ENCODE results near the gene HMX3.
A peak's percentile ranks its signal among the peaks of the same experiment; 100 is the strongest.
"Not testable (repeated sequence)": the region's sequence is repeated elsewhere in the genome, so short reads cannot be mapped to it uniquely, and the experiment has no call there.

The HMX3 gene

DNA sequence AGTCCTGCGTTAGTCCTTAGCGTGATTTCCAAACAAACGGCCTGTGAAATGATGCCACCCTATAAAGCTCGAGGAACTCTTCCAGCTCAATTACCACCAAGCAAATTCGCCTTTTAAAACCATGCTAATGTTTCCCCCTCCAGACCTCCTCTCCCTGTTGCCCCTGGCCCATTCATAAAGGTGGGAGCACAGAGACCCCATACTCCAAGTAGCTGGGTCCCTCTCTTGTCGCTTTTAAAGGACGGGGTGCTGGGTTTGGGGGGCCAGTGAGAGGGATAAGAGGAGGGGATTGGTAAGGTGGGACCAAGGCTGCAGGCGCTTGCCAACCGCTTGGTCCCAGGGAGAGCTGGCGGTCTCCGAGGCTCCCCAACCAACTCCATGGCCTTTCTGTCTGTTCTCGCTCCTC lies 13.4 kb downstream of the HMX3 start:
- no peak for DNase-seq

DNA sequence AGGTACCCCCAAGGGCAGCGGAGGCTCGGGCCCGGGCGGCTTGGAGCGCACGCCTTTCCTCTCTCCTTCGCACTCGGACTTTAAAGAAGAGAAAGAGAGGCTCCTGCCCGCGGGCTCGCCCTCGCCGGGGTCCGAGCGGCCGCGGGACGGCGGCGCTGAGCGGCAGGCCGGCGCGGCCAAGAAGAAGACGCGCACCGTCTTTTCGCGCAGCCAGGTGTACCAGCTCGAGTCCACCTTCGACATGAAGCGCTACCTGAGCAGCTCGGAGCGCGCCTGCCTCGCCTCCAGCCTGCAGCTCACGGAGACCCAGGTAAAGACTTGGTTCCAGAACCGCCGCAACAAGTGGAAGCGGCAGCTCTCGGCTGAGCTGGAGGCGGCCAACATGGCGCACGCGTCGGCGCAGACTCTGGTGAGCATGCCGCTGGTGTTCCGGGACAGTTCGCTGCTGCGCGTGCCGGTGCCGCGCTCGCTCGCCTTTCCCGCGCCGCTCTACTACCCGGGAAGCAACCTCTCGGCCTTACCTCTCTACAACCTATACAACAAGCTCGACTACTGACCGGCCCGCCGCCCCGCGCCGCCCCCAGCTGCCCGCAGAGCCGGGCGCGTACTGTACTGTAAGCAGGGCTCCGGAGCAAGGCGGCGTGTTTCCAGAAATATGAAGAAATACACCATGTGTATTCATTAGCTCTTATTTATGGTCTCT lies 13.9 kb downstream of the HMX3 start:
- DNase-seq, result peak; percentile 81

DNA sequence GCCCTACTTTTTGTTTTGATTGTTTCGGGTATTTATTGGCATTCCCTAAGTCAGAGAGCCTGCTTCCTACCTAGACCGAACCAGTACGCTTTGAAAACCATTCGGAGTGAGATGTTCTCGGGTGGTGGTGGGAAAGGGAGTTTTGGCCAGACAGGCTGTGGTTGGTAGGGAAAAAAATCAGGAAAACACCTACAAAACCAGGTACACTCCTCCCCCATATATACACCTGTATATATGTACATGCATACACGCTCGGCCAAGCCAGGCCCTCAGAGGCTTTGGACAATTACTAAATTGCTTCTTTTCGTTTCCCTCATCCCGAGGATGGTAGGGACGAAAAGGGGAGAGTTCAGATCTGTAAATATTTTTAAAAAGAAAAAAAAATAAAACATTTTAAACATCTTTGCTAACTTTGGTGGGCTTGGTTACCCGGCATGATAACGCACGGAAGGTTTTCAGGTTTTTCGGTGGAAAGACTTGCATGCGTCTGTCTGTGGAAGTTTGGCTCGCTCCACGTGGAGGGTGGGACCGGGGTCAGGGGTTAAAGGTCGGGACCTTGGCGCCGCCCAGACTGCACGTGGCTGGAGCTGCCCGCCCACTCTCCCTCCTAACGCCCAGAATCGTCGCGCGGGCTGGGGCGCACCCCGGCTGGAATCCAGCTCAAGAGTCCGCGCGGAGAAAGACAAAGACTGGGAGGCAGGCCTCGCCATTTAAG lies 14.7 kb downstream of the HMX3 start:
- no peak for DNase-seq

DNA sequence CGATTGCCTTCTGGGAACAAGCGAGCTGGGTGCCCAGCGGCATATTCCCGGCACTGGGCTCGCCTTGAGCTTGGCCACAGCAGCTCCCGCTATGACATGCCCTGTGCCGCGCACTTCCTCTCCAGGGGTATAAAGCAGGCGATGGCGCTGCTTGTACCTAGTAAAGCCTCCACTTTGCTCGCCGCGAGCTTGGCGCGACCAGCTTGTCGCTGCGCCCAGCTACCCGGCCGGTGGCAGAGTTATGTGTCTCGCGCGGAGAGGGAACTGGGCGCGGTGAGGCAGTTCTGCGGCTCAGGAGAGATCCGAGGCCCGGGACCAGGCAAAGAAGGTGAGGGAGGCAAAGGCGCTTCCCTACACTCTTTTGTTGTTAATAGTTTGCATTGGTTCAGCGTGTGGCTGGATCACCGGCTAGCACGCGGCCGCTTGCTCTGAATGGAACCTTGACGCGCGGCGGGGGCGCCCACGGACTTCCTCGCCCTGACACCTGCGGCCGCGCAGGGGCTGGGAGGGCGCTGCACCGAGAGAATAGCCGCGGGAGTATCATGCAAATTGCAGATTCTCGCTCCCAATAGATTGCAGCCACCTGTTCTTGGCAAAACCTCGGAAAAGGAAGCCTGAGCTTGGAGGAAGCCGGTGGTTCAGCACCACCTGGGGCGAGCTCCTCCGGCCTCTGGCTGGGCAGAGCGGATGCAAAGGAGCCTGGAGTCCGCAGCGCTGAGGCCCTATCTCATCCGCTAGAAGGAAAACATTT lies 15.4 kb downstream of the HMX3 start:
- peak; percentile 69 for DNase-seq

DNA sequence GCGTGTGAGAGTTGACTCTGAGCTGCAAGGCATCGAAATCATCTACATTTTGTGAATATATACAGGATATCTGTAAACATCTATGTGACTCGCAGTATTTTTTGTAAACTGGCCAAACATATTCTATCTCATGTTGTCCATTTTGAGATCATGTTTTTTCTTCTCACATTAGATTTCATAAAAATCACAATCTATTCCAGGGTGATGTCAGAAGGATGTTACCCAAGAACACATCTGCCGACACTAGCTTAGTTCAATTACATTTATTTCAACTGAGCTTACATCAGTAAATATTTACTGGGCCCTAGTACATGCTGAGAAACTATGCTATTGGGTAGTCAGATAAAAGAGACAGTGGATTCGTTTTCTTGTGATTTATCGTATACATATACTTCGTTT lies 16.0 kb downstream of the HMX3 start:
- DNase-seq, result no peak

DNA sequence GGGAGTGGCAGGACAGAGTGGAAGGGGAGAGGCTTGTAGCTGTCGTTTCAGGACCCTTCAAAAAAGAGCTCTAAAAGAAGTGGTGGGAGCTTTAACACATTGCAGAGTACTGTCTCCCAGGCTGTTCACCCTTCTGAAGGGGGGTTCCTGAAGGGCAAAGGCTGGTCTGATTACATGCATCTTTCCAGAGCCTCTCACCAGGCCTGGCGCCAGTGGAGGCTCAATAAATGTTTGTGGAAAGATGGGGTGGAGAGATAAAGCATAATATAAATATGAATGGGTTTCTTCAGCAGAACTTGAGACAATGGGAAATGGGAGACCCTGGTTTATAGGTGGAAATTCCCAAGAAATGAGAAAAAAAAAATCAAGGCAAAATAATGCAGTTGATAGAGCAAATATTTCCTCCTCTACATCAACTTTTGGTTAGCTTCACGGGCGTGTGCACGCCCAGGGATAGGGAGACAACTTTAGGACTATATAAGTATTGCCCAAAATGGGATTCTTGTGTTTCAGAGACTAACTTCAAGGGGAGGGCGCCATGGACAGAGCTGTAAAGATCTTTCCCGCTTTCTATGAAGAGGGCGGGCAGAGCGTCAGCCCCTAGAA lies 17.8 kb downstream of the HMX3 start:
- no peak for DNase-seq

DNA sequence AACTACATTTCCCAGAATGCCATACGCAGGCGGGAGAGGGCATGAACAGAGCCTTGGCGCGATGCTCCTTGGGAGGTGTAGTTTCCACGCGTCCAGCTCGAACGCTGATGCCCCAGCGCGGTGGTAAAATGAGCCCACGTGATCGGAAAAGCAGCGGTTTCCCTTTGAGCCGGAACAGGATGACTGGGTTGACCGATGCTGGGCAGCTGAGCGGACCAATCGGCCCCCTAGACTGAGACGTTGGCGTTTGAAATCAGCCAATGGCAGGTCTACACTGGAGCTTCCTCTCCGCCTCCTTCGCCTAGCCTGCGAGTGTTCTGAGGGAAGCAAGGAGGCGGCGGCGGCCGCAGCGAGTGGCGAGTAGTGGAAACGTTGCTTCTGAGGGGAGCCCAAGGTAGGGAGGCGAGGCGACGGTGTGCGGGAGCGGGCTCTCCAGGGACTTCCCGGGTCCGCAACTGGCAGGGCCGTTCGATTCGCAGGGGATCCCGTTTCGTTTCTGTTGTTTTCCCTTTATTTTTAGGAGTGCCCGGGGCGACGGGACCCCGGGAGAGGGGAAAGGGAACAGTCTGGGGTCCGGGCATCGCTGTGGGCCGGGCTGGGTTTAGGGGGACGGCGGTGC lies 18.4 kb downstream of the HMX3 start, which contains the start of gene BUB3:
BUB3 (plus strand) TSS at position 311 of the 619 bp plus-strand sequence. CDS start 516 bp downstream, outside the sequence.
- peak; percentile 98 for DNase-seq

DNA sequence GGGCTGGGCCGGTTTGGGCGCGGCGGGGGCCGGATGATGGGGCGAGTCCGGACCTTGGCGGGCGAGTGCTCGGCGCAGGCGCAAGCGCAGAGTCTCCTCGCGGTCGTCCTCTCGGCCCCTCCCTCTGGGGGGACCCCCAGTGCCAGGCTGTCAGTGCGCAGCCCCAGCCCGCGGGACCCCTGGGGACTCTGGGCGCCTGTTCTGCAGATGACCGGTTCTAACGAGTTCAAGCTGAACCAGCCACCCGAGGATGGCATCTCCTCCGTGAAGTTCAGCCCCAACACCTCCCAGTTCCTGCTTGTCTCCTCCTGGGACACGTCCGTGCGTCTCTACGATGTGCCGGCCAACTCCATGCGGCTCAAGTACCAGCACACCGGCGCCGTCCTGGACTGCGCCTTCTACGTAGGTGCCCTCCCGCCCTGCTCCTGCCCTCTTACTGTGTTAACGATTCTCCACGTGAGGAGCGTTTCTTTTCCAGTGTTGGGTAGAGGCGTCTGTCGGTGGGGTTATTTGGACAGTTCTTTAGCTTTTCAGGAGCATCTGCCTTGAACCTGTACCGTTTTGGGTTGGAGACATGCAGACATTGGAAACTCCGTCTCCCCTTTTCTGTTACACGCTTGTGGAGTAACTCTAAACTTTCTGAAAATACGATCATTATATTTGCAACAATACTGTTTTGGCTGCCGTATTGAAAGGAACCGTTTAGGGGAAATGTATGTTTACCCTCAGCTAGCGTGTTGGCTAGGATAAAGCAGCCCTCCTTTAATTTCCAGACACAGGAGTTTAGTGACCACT lies 19.1 kb downstream of the HMX3 start:
- peak; percentile 82 for DNase-seq

DNA sequence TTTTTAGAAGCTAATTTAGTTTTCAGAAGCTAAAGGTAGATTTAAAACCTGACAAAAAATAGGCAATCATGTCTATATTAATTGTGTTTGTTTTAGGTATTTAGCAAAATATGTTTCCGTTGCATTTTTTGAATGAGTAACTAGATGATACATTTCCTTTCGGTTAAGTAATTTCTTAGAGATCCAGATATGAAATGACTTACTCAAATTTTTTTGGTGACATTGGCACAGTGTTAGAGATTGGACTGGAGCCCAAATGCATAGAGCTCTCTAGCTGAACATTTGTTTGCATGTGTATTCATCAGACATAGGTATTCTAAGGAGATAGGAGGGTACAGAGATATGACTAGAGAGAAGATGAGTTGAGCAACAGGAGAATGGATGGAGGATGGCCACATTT lies 20.3 kb downstream of the HMX3 start:
- DNase-seq, result no peak

DNA sequence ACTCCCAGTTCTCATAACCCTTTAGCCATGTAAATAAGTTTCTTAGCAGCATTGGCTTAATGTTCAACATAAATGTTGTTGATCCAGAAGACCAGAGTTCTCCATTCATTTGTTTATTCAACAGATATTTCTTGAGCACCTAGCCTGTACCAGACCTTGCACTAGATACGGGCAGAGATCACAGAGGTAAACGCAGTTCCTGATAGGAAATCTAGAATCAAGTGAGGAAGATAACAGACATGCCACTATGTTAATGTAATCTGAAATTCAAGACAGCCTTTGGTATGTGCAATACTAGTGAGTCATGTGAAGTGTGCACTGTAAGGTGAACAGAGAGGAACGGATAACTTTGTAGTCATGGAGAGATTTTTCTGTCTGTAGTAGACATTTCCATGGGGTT lies 21.4 kb downstream of the HMX3 start:
- no peak for DNase-seq

DNA sequence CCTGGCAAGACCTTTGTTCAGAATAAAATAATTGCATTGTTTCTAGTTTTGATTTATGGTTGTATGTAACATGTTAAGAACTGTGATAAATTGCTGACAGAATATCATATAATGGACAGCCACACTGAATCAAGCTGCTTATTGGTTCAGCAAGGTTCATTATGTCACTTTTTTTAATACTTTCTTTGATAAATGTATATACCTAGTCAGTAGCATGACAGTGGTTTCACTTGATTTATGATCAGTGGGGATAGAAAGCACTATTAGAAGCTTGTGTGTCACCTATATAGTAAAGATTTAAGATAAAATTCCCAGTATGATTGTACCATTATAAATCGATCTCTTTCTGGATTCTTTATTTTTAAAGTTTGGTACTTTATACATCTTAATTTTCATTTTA lies 22.9 kb downstream of the HMX3 start:
- DNase-seq, result no peak

DNA sequence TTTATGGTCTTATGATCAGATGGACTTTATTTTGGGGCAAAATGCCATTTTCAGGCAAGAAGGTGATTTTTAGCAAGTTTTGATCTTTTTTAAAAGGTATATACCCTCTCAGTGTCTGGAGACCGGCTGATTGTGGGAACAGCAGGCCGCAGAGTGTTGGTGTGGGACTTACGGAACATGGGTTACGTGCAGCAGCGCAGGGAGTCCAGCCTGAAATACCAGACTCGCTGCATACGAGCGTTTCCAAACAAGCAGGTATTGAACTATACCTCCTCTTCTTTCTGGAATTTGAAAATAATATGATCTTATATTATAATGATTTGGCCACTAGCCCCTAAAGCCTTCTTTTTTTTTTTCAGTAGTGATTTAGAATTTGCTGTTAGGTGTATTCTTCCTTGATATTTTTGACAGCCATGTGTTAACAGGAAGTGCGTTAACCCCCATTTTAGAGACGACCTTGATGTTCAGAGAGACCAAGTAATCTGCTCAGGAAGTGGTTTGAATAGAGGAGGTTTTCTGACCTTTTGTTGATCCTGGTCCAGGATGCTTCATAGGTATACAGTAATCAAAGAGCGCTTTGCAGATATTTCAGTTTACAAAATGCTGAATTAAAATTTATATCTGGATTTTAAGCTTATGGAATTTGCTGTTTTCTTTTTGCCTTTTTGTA lies 24.7 kb downstream of the HMX3 start:
- DNase-seq, result no peak

DNA sequence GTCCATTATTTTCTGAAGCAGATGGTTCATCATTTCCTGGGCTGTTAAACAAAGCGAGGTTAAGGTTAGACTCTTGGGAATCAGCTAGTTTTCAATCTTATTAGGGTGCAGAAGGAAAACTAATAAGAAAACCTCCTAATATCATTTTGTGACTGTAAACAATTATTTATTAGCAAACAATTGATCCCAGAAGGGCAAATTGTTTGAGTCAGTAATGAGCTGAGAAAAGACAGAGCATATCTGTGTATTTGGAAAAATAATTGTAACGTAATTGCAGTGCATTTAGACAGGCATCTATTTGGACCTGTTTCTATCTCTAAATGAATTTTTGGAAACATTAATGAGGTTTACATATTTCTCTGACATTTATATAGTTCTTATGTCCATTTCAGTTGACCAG lies 28.5 kb downstream of the HMX3 start:
- DNase-seq, result no peak

DNA sequence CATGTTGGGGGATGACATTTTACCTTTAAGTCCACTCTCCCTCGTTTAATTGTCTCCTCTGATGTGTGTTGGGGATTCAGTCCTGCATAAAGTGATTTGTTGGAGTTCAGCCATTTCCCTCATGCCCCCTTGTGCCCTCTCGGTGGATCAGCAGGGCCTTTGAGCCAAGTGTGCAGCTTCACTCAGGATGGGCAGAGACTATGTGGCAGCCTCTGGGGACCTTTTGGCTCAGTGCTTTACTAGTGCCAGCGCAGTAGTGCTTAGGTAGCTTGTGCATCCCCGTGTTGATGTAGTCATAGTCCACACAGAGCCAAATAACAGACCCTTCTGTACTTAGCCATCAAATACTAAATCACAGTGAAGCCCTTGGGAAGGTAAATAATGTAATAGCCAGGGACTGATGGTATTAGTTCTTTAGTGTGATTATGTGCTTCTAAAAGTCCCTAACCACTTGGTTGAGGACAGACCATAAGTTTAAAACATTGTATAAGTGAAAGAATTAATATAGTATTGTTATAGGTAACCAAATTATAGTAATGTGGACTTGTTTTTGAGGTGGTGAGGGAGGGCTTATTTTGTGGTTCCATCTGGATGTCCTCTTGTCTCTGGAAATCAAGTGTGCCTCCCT lies 29.8 kb downstream of the HMX3 start:
- DNase-seq, result no peak

DNA sequence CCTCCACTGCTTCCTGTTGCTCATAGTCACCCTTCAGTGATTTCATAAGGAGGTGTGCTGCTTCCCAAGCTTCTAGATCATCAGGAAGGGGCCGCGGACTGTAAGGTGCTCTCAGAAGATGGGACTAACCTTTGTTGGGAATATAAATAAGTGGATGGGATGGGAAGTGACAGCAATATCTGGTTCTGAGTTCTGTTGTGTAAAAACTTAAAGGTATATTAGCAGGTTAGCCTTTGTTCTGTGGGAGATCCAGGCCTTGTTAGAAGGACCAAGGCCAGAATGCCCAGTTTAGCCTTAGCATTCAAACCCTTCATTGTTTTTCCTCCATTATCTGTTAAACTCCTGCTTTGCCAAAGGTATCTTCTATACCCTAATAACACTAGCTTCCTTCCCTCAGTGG lies 30.8 kb downstream of the HMX3 start:
- DNase-seq, result no peak

DNA sequence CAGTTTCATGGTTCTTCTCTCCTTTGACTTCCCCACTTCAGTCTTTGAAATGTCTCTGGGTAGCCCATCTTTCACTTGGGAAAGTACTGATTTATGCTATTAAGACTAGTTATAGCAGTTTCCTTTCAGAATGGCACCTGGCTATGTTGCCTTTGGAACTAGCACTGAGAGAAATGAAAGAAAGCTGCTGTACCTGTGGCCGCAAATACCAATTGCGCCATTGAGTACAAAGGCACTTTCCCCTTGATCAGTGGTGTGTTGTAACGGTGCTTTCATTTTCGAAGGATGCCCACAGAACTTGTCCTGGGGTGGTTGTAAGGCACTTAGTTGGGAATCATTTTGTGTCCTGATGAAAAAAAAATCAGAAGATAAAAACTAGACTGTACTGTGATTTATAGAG lies 35.2 kb downstream of the HMX3 start:
- no peak for DNase-seq

DNA sequence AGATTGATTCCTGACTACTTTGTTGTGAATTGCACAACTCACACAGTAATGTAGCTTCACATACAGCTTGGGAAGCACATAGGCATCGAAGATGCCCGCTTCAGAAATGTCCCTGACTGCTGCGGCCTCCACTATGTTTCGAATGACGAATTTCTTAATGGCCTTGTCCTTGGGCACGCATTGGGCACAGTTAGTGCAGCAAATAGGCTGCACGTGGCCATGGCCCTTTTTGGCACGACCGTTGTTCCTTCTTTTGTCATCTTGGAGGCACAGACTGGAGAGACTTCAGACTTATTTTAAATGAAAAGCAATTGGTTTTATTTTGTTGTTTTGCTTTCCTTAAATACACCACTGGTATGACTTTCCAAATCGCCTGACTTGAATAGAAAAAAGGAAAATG lies 35.8 kb downstream of the HMX3 start:
- not testable (repeated sequence) for DNase-seq

DNA sequence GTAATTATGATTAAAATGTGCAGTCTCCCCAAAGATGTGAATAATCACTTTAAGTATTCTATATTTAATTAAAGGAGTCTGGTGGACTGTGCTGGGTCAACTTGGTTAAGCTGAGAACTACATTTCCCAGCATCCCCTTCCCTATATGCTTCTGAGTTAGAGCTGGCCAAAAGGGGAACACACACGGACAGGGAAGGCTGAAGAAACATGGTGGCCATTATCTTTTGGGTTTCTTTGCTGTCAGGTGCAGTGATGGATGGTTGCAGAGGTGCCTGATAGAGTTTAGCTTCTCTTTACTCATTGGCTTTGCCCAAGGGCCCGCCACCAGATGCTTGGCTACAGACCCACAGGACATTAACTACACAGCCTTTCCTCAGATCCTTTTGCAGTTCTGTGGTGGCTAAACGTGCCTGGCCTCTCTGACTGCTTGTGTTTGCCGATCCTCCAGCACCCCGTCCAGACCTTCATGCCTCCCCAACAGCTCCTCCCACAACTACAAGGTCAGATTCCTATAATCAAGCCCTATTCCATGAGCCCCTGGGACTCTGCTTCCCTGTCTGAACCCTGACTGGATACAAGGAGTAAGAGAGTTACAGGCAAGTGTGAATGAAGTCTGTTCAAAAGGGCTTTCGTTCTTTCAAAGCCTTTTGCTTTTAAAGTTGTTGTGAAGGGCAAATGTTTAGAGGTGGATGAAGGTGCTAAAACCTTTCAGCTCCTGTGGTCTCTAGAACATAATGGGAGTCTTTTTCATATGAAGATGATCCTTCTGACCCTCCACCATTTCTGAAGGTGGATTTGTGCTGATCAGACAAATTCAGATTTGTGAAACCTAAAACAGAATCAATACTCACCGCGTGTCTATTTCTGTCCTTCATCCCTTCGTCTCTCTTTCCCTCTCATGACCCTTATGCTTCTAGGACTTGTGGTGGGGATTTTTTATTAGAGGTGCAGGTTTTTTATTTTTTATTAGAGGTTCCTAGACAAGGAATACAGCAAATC lies 39.9 kb downstream of the HMX3 start:
- no peak for DNase-seq

DNA sequence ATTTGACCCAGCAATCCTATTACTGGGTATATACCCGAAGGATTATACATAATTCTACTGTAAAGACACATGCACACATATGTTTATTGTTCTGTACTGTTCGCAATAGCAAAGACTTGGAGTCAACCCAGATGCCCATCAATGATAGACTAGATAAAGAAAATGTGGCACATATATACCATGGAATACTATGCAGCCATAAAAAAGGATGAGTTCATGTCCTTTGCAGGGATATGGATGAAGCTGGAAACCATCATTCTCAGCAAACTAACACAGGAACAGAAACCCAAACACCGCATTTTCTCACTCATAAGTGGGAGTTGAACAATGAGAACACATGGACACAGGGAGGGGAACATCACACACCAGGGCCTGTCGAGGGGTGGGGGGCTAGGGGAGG lies 42.6 kb downstream of the HMX3 start:
- not testable (repeated sequence) for DNase-seq

Measured in activated effector memory CD4-positive, alpha-beta T cell treated with anti-CD3 and anti-CD28 coated beads, Interleukin-2, amount 50 U/mL, for 16 hours (primary cell).